Kidney epithelial cell (primary cell): ENCODE measurements around the gene IGF2BP2. TPM values are rescaled to one million over a fixed set of nuclear protein-coding genes. Genes with fewer than 3 reads are reported as not detected.

Experiments
- DNase-seq: peaks from one replicate; pipeline ENCODE4 v3.0.0-alpha.2; 2010; ENCODE audit warnings: low read depth
- H3K27me3 ChIP-seq: 2 replicates; pipeline ENCODE4 v1.6.0; 2011; ENCODE audit warnings: low read length; ENCODE audit not compliant: control insufficient read depth, insufficient read depth
- H3K36me3 ChIP-seq: 2 replicates; pipeline ENCODE4 v1.5.1; 2011; ENCODE audit warnings: low read length; ENCODE audit not compliant: control insufficient read depth, insufficient read depth
- H3K4me3 ChIP-seq: 2 replicates; pipeline ENCODE4 v1.5.1; 2011; ENCODE audit warnings: low read depth, mild to moderate bottlenecking, control low read depth, low read length
- CTCF ChIP-seq: IDR thresholded peaks from 2 replicates; pipeline ENCODE4 v1.5.1; 2011; ENCODE audit warnings: mild to moderate bottlenecking, moderate library complexity, low read length, control low read depth, inconsistent platforms; ENCODE audit not compliant: insufficient read depth, poor library complexity, severe bottlenecking
- total RNA-seq: library from RNA; depleted of rRNA; stranded (reverse); fragments of >200 nt; gene quantifications from 2 replicates; pipeline ENCODE4 v1.2.3, GENCODE V29; 2015

IGF2BP2 gene
- total RNA-seq, 1 donor from 2014 or later: 77.0 TPM

DNA sequence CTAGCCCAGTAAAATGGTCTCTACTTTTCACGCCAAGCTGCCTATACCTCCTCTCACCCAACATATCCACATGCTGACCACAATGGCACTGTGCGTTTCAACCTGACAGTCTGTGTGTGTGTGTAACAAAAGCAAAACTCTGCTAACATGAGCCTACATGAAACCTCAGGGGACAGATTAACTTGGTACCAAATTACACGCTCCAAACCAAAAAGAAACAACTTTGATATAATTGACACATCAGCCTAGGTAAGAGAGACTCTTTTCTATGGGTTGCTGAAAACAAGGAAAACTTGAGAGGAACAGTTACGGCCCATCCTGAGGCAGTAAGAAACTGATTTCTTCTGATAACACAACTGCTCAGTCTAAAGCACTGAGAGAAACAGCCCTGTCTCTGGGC is 31.5 kb downstream of the IGF2BP2 start:
- TF ChIP-seq CTCF: no peak
- Histone ChIP-seq H3K36me3 (no peaks in the 10 kb centered on the region), H3K4me3 (no peak overlapping the region), H3K27me3 (no peaks in the 10 kb centered on the region)
- DNase-seq: no peak

- TF ChIP-seq CTCF: no peak
- Histone ChIP-seq H3K27me3 (no peaks in the 10 kb centered on the region), H3K36me3 (no peaks in the 10 kb centered on the region), H3K4me3 (no peak overlapping the region)
- DNase-seq: no peak
Measured at GRCh38 chr3:185792955-185793354, 31.9 kb downstream of the IGF2BP2 start.

- DNase-seq: no peak
- Histone ChIP-seq H3K4me3 (no peak overlapping the region), H3K36me3 (no peaks in the 10 kb centered on the region), H3K27me3 (no peaks in the 10 kb centered on the region)
- no peak for TF ChIP-seq CTCF
Measured at GRCh38 chr3:185789891-185790830, 34.7 kb downstream of the IGF2BP2 start.

DNA sequence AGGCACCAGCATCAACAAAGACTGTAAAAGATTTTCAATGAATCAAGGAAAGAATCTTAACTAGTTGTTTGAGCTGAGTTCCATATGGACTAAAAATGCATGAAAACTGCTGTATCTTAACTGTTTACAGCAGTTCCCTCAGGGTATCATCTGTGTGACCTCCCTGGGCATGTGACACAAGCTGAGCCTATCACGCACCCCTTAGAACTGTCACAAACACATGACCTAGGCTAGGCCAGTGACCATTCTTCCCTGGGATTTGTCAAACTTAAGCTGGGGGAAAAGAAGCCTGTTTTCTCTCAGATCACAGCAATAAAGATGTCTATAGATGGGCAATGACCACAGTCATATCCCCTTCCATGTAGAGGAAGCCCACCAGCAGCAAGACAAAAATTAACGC is 35.7 kb downstream of the IGF2BP2 start:
- Histone ChIP-seq H3K36me3 (no peaks in the 10 kb centered on the region), H3K4me3 (no peak overlapping the region), H3K27me3 (no peaks in the 10 kb centered on the region)
- TF ChIP-seq CTCF: no peak
- no peak for DNase-seq

GRCh38 chr3:185788292-185788691 is 36.5 kb downstream of the IGF2BP2 start:
- H3K36me3 ChIP-seq: no peaks in the 10 kb centered on the region
- DNase-seq: no peak
- no peak for TF ChIP-seq CTCF

More at GRCh38 chr3:185788292-185788691, 36.5 kb downstream of the IGF2BP2 start:
- no peak overlapping the region for H3K4me3 ChIP-seq
- H3K27me3 ChIP-seq: no peaks in the 10 kb centered on the region
